Kidney tubule cell (primary cell): Measurements from ENCODE around the gene GPR84.
"Not testable (repeated sequence)": the region's sequence is repeated elsewhere in the genome, so short reads cannot be mapped to it uniquely, and the experiment has no call there.

ENCODE experiments used
- DNase-seq: peaks from one replicate; pipeline ENCODE4 v3.0.0-alpha.2; 2018; ENCODE audit warnings: low spot score

The GPR84 gene

DNA sequence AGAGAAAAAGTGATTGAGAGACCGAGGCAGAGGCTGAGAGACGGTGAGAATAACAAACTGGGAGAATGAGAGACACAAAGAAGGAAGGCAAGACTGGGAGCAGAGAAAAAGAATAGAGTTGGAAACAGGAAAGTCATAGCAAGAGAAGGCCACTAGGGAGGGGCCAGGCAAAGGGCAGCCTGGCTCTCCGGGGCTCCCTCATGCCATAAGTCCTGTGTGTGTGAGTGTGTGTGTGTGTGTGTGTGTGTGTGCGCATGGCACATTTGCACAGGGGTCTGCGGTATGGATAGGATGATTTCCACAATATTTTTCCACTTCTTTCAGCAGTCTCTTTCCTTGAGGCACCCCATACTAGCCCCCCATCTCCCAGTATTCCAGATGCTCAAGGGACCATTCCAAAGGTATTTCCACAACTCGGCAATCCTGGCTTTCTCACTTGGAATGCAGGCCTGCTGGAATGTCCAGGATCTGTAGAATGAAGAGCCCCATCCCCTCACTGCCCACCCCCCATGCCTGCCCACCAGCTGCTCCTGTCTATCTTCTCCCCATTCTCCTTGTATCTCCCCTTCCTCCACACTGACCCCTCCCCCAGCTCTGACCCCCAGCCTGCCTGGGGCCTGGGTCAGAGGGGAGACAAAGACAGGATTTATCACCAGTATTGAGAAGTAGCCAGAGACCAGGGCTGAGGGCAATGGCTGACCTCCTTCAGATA, 9.0 kb downstream of the GPR84 start:
- DNase-seq = no peak

- not testable (repeated sequence) for DNase-seq
Observed at GRCh38 chr12:54354271-54354670, 10.0 kb downstream of the GPR84 start.

DNA sequence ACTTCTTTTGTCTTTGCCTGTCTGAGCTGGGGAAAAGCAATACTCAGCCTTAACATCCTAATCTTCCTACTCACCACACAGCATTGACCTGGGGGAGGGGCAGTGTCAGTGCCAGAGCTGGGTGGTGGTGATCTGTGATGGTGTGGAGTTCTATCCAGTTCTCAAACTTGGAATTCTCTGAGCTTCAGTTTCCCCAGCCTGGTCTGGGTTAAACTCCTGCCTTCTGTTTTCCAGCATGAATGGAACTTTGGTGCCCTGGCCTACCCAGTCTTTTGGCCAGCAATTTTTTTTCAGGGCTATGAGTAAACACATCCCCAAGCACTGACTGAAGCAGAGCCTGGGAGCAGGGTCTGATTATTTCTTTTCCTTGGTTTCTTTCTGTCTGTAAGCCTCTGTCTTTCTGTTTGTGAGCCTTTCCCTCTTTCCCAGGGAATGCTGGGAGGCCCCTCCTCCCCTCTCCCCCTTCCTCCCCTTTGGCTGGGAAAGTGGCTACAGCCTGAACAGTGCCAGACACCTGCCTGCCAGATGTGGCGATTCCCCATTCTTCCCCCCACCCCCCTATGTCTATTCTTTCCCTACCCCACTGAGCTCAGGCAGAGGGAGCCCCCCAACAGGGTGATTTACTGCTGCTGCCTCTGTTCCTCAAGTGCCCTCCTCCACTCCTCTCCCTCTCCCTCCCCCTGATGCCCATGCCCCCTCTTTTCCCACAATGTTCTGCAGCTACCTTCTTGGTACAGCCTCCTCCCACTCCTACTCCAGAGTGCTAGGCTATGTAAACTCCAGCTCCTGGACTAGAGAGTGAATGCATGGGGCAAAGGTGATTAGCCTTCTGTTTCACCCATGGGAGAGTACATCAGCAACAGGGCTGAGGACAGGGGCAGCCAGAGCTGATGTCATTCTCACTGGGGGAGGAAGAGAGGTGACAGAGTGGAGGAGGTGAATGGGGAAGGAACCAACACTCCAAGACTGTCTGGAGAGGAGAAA, 11.1 kb downstream of the GPR84 start:
- DNase-seq = peak; percentile 34

DNA sequence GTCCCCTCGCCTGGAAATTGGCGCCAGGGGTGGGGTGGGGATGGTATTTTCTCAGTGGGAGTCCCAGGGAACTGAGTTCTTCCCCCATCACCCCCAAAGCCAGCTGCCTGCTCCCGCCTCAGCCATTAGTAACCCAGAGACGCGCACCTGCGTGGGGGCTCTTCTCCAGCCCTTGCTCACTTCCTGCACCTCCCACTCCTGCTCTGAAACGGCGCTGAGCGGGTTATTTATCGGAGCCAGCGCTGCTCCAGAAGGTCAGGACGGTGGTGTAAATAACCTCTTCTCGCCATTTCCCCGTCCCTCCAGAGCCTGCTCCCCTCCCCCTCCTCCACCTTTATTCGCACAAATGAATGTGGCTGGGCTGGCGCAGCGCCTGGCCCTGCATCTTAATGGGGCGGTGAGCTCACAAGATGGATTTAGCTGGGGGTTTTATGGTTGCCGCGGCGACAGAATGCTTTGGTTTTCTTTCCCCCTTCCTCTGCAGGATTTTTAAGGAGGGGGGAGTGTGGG, 12.2 kb downstream of the GPR84 start:
- peak; percentile 51 for DNase-seq

DNA sequence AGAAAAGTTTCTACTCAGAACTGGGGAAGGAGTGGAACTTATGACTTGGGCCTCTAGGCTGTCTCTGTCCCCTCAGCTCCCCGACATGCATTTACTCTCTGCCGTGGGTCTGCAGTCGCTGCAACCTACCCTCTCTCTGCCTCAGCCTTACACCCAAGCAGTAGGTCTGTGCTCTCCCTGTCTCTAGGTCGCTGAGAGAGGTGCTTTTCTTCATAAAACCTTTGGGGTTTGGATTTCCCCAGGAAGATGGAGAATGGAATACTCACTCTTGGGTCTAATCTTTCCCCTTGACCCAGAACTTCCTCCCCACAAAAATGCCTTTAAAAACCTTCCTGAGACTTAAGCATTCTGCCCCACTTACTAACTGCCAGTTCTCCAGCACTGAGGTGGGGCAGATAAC, 12.9 kb downstream of the GPR84 start:
- DNase-seq = no peak

DNA sequence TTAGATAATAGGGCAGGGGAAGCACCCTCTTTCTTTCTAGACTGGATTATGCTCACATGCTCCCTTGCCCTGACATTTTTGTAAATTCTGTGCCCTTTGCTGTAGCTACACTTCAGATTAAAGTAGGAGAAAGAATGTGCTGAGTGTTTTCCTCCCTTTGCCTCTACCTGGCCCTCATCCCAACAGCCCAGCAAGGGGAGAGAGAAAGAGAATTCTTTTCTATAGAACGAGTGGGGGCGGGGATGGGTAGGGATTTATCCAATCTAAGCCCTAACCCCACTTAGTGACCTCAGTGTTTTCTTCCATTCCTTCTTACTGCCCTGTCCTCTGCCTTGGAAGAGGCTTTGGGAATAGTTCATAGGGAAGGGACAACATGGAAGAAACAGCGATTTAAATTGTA, 13.5 kb downstream of the GPR84 start:
- no peak for DNase-seq

DNA sequence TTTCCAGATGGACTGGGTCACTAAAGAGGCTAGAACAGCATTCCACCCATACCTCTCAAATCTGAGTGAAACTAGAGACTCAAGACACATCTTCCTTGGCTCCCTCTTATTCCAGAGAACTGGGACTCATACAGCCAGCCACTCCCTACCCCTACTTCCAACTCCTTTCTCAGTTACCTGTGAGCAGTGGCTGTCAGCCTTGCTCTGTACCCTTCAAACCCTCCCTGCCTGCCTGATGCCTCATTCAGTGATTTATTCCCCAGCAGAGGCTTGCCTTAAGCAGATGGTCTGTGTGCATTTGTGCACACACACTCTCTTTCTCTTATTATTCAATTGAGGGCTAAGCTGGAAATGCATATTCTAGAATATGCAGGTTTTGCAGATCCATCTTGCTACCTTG, 14.6 kb downstream of the GPR84 start:
- DNase-seq = no peak

GRCh38 chr12:54349036-54349435, 15.2 kb downstream of the GPR84 start:
- DNase-seq = no peak

DNA sequence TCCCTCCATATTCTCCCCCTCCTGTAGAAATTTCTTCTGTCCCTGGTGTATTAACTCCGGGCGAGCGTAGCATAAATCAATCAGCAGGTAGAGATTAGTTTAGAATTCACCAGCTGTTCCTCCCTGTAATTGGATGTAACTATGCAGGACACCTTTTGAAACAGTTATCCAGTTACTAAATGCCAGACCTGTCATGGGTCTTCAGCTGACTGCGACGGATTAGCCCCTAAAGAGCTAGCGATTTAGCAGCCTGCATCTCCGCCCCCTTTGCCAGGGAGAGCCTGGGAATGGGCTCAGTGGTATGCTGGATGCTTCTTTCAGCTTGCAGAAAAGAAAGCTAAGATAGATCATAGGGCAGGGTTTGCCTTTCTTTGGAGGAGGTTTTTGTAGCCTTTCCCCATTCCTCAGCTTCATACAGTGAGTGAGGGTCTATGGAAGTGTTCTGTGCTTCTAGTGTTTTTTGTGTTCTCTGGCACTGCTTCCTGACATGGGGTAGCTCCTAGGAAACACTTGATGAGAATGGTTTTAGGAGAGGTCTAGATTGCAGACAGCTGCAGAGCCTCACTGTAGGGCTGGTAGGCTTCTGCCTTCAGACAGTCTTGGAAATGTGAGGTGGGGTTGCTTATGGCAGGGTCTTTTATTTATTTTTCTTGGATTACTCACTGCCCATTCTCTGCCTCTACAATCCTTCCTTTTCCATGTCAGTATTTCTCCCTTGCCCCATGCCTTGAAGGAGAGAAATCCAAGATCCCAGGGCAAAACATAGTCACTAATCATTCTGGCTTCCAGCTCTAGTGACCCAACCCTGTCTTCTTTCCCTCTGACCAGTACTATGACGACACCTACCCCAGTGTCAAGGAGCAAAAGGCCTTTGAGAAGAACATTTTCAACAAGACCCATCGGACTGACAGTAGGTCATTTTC, 22.6 kb downstream of the GPR84 start:
- DNase-seq = no peak

DNA sequence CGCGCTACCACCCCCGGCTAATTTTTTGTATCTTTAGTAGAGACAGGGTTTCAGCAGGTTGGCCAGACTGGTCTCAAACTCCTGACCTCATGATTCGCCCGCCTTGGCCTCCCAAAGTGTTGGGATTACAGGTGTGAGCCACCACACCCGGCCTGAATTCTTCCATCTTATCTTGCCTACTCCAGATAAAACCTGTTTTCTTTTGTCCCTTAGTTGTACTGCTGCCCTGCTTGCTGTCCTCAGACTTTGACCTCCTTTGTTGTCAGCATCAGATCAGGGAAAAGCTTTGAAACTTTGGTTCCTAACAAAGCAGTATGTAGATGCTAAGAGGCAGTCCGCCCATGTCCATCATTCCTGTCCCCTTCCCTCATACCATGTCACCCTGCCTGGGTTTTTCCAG, 23.4 kb downstream of the GPR84 start:
- DNase-seq = no peak

GRCh38 chr12:54338698-54339296, 25.5 kb downstream of the GPR84 start:
- no peak for DNase-seq

GRCh38 chr12:54337854-54338650, 26.2 kb downstream of the GPR84 start:
- no peak for DNase-seq

GRCh38 chr12:54337280-54337842, 26.9 kb downstream of the GPR84 start:
- DNase-seq = no peak

DNA sequence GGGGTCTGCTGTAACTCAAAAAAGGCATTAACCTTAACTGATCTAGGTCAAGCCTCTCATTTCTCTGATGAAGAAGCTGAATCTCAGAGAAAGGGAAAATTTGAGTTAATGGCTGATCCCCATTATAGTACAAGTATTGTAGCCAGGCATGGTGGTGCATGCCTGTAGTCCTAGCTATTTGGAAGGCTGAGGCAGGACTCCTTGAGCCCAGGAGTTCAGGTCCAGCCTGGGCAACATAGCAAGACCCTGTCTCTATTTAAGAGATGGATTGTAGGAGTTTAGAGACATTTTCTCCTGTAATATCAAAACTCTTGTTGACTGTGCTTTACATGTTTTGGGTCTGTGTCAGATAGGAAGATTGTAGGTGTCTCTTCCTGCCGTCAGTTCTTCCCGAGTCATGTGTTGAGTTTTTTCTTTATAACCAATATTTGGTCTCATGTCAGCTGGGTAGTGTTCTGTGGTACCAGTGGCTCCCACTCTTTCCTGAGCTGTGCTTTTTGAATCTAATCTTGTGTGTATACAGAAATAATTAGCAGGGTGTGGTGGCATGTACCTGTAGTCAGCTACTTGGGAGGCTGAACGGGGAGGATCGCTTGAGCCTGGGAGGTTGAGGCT, 30.8 kb downstream of the GPR84 start:
- no peak for DNase-seq

DNA sequence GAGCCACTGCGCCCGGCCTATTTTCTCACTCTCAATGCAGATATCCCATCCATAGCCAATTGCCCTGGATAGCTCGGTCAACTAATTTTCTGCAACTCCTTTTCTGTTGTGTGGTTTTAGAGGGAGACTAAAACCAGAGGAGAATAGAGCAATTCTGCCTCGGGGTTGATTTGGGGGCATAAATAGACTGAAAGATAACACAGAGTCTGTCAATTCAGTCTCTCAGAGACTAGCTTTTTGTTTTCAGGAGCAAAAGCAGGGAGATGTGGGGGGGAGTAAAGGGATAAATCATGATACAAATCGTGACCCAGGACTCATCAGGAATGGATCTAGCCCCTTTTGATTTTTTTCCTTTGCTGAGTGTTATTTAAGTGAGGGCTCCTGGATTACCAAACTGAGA, 32.8 kb downstream of the GPR84 start:
- no peak for DNase-seq

DNA sequence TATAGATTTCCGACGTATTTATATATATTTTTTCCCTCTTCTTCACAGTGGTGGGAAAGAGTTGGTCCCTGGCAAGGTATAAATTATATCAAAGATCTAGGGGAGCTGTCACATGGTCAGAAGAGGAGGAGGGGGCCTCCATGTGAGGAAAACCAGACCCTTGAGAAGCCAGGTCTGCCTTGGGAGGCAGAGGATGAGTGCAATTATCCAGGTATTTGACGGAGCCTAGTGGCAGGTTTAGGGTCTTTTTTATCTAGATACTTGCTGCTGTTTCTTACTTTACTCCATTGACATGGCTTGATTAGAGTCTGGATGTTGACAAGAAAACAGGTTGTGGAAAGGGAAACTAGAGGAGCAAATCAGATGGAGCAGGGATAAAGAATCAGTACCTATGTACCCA, 33.8 kb downstream of the GPR84 start:
- no peak for DNase-seq

DNA sequence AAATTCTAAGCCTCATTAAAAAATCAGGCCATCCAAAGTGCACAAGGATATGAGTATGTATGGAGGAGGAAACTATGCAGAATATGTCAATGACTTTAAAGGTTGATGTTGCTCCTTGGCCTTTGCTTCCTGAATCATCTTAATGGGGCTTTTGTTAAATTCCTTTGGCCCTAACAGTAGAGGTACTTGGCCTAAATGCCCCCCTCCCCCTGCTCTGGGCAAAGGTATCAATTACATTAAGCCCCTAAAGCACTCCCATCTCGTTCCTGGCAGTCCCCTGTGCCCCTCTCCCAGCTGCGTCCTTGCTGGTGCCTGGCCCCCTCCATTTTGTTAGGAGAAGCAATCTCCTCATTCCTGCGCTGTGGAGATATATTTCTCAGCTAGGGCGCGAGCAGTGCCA, 34.5 kb downstream of the GPR84 start:
- DNase-seq = peak; percentile 30

GRCh38 chr12:54328595-54329337, 35.5 kb downstream of the GPR84 start:
- DNase-seq = no peak

DNA sequence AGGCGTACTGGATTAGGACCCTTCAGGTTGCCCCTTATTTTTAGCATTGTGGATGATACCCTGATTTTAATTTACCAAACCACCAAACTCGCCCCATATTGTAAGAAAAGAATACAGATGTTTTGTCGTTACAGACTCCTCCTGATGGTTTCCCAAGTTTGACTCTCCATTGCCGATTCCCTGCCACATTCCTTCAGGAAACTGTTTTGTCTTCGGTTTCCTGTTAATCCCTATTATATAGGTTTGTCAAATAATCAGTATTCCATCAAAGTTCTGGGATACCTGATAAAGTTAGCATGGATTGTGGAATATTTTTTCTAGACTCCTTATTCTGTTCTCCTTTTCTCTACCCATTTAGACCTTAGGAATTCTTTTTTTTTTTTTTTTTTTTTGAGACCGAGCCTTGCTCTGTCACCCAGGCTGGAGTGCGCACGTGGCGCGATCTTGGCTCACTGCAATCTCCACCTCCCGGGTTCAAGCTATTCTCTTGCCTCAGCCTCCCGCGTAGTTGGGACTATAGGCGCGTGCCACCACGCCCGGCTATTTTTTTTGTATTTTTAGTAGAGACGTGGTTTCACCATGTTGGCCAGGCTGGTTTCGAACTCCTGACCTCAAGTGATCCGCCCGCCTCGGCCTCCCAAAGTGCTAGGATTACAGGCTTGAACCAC, 38.7 kb downstream of the GPR84 start:
- not testable (repeated sequence) for DNase-seq
